GM21786 (cell line): ENCODE data around the gene PROK1.
"Not testable (repeated sequence)": the region's sequence is repeated elsewhere in the genome, so short reads cannot be mapped to it uniquely, and the experiment has no call there.

ENCODE experiments used
- ATAC-seq: cut with Tn5 transposase; IDR thresholded peaks from one replicate; pipeline ENCODE4 v1.9.1; 2021; ENCODE audit not compliant: unreplicated experiment

PROK1 gene

GRCh38 chr1:110450929-110451328 is at the start of gene PROK1:
PROK1 (plus strand) TSS chr1:110451149; CDS start chr1:110451217, 68 bp downstream.
- no peak for ATAC-seq

- ATAC-seq: no peak
Observed at GRCh38 chr1:110403805-110404204, 47.1 kb upstream of the PROK1 start.

GRCh38 chr1:110404401-110404800 is 46.5 kb upstream of the PROK1 start:
- no peak for ATAC-seq

- ATAC-seq: not testable (repeated sequence)
Observed at GRCh38 chr1:110406407-110406806, 44.5 kb upstream of the PROK1 start.

GRCh38 chr1:110407260-110408210 is 43.4 kb upstream of the PROK1 start, which contains the start of gene LAMTOR5:
LAMTOR5 (minus strand) TSS chr1:110407694; CDS start chr1:110407620, 74 bp downstream.
- ATAC-seq: peak; percentile 84

GRCh38 chr1:110408488-110408887 is 42.5 kb upstream of the PROK1 start:
- no peak for ATAC-seq

- ATAC-seq: no peak
Observed at GRCh38 chr1:110409316-110409715, 41.6 kb upstream of the PROK1 start.

GRCh38 chr1:110411173-110411735 is 39.7 kb upstream of the PROK1 start:
- no peak for ATAC-seq

GRCh38 chr1:110412576-110412975 is 38.4 kb upstream of the PROK1 start:
- peak; percentile 46 for ATAC-seq

- not testable (repeated sequence) for ATAC-seq
Observed at GRCh38 chr1:110413045-110413444, 37.9 kb upstream of the PROK1 start.

- ATAC-seq: no peak
Observed at GRCh38 chr1:110418729-110419128, 32.2 kb upstream of the PROK1 start.

- ATAC-seq: no peak
Observed at GRCh38 chr1:110420023-110420662, 30.8 kb upstream of the PROK1 start.

- ATAC-seq: no peak
Observed at GRCh38 chr1:110420874-110421793, 29.8 kb upstream of the PROK1 start.

- ATAC-seq: no peak
Observed at GRCh38 chr1:110424699-110425611, 26.0 kb upstream of the PROK1 start.

- no peak for ATAC-seq
Observed at GRCh38 chr1:110425612-110426152, 25.3 kb upstream of the PROK1 start.

GRCh38 chr1:110426854-110427253 is 24.1 kb upstream of the PROK1 start:
- ATAC-seq: no peak

GRCh38 chr1:110428946-110429345 is 22.0 kb upstream of the PROK1 start:
- no peak for ATAC-seq

- ATAC-seq: no peak
Observed at GRCh38 chr1:110430366-110430765, 20.6 kb upstream of the PROK1 start.

- no peak for ATAC-seq
Observed at GRCh38 chr1:110430901-110431300, 20.0 kb upstream of the PROK1 start.
